ENCODE results near the gene KCNJ1.

Gene KCNJ1

GRCh38 chr11:128901653-128902514, 34.8 kb upstream of the KCNJ1 start:
- DNase-seq, result no peak

GRCh38 chr11:128900468-128900867, 33.4 kb upstream of the KCNJ1 start:
- no peak for DNase-seq

- DNase-seq, result no peak
These were observed 31.7 kb upstream of the KCNJ1 start for GRCh38 chr11:128898580-128899344.

- DNase-seq, result no peak
These were observed 30.7 kb upstream of the KCNJ1 start for GRCh38 chr11:128897826-128898225.

- no peak for DNase-seq
These were observed 29.3 kb upstream of the KCNJ1 start for GRCh38 chr11:128896356-128896755.

- DNase-seq, result no peak
These were observed 28.4 kb upstream of the KCNJ1 start for GRCh38 chr11:128895526-128895925.

- no peak for DNase-seq
These were observed 27.6 kb upstream of the KCNJ1 start for GRCh38 chr11:128894685-128895084.

- no peak for DNase-seq
These were observed 27.2 kb upstream of the KCNJ1 start for GRCh38 chr11:128894286-128894681.

- DNase-seq, result no peak
These were observed 26.6 kb upstream of the KCNJ1 start for GRCh38 chr11:128893578-128894285.

GRCh38 chr11:128892866-128893565, 25.9 kb upstream of the KCNJ1 start:
- no peak for DNase-seq

GRCh38 chr11:128891913-128892398, 24.9 kb upstream of the KCNJ1 start:
- DNase-seq, result no peak

- no peak for DNase-seq
These were observed 23.7 kb upstream of the KCNJ1 start, which contains the start of gene KCNJ5 for GRCh38 chr11:128890543-128891368. Gene KCNJ5 (plus strand): TSS chr11:128891356. CDS start chr11:128911274, 19,918 bp downstream.

- no peak for DNase-seq
These were observed 23.1 kb upstream of the KCNJ1 start for GRCh38 chr11:128890216-128890542.

GRCh38 chr11:128889657-128890213, 22.6 kb upstream of the KCNJ1 start:
- DNase-seq, result no peak

GRCh38 chr11:128888034-128888985, 21.2 kb upstream of the KCNJ1 start:
- no peak for DNase-seq

GRCh38 chr11:128886406-128887124, 19.5 kb upstream of the KCNJ1 start:
- DNase-seq, result no peak

GRCh38 chr11:128884703-128885338, 17.7 kb upstream of the KCNJ1 start:
- DNase-seq, result peak; percentile 75

GRCh38 chr11:128884054-128884453, 17.0 kb upstream of the KCNJ1 start:
- no peak for DNase-seq

GRCh38 chr11:128882451-128882850, 15.4 kb upstream of the KCNJ1 start:
- DNase-seq, result no peak

All from CD4-positive, alpha-beta T cell treated with Interleukin-21 for 1 hour (primary cell).